ENCODE measurements around the gene KIF3A.

KIF3A gene

GRCh38 chr5:132778856-132779255 is 41.5 kb upstream of the KIF3A start:
- no peak for TF ChIP-seq PATZ1 (CRISPR knock-in tag; IDR thresholded peaks at IDR 0.05; ENCODE audit: borderline replicate concordance)
- TF ChIP-seq CSDC2 (CRISPR knock-in tag; IDR thresholded peaks at IDR 0.05): no peak
- TF ChIP-seq ZC3H10 (CRISPR knock-in tag; IDR thresholded peaks at IDR 0.05): no peak
- TF ChIP-seq ESRRG (CRISPR knock-in tag; IDR thresholded peaks at IDR 0.05): no peak
- TF ChIP-seq TCF4 (CRISPR knock-in tag; IDR thresholded peaks at IDR 0.05; ENCODE audit: borderline replicate concordance): no peak
- TF ChIP-seq TSHZ2 (CRISPR knock-in tag; IDR thresholded peaks at IDR 0.05): no peak
- TF ChIP-seq TOX (CRISPR knock-in tag; IDR thresholded peaks at IDR 0.05; ENCODE audit: borderline replicate concordance): no peak
- TF ChIP-seq SNAI2 (CRISPR knock-in tag; IDR thresholded peaks at IDR 0.05): no peak
- no peak for TF ChIP-seq CREB5 (CRISPR knock-in tag; IDR thresholded peaks at IDR 0.05; ENCODE audit: low read depth)
- TF ChIP-seq ZNF8 (CRISPR knock-in tag; IDR thresholded peaks at IDR 0.05): no peak
- no peak for TF ChIP-seq CSRNP3 (CRISPR knock-in tag; IDR thresholded peaks at IDR 0.05)
- no peak for TF ChIP-seq ARNTL (CRISPR knock-in tag; IDR thresholded peaks at IDR 0.05; ENCODE audit: borderline replicate concordance, low read depth)
- no peak for TF ChIP-seq ZNF565 (CRISPR knock-in tag; conservative IDR thresholded peaks at IDR 0.05; ENCODE audit: low read depth)
- no peak for TF ChIP-seq POU6F1 (CRISPR knock-in tag; IDR thresholded peaks at IDR 0.05; ENCODE audit: borderline replicate concordance, low read depth)
- no peak for TF ChIP-seq PPARA (CRISPR knock-in tag; IDR thresholded peaks at IDR 0.05; ENCODE audit: borderline replicate concordance)
- ATAC-seq: no peak

- ATAC-seq: no peak
- TF ChIP-seq BACH2 (CRISPR knock-in tag; IDR thresholded peaks at IDR 0.05; ENCODE audit: borderline replicate concordance) (no peak), ZNF70 (CRISPR knock-in tag; IDR thresholded peaks at IDR 0.05) (no peak), TSHZ2 (CRISPR knock-in tag; IDR thresholded peaks at IDR 0.05) (no peak), CSRNP3 (CRISPR knock-in tag; IDR thresholded peaks at IDR 0.05) (no peak), ARNTL (CRISPR knock-in tag; IDR thresholded peaks at IDR 0.05; ENCODE audit: borderline replicate concordance, low read depth) (no peak), OSR1 (CRISPR knock-in tag; IDR thresholded peaks at IDR 0.05) (no peak), CSDC2 (CRISPR knock-in tag; IDR thresholded peaks at IDR 0.05) (no peak), GLIS3 (CRISPR knock-in tag; IDR thresholded peaks at IDR 0.05) (no peak), ZFP3 (CRISPR knock-in tag; IDR thresholded peaks at IDR 0.05) (no peak), ESRRG (CRISPR knock-in tag; IDR thresholded peaks at IDR 0.05) (no peak), SNAI2 (CRISPR knock-in tag; IDR thresholded peaks at IDR 0.05) (no peak), ZNF8 (CRISPR knock-in tag; IDR thresholded peaks at IDR 0.05) (no peak), RARB (CRISPR knock-in tag; IDR thresholded peaks at IDR 0.05) (no peak), TCF4 (CRISPR knock-in tag; IDR thresholded peaks at IDR 0.05; ENCODE audit: borderline replicate concordance) (no peak), TOX (CRISPR knock-in tag; IDR thresholded peaks at IDR 0.05; ENCODE audit: borderline replicate concordance) (no peak), ZNF565 (CRISPR knock-in tag; conservative IDR thresholded peaks at IDR 0.05; ENCODE audit: low read depth) (no peak), CREB5 (CRISPR knock-in tag; IDR thresholded peaks at IDR 0.05; ENCODE audit: low read depth) (no peak)
These were observed 40.8 kb upstream of the KIF3A start for GRCh38 chr5:132778129-132778528.

Data from SK-N-SH treated with all-trans-retinoic acid at 6 μM for 48 hours (cell line).